Measurements from ENCODE around the gene MARS1.

DNA sequence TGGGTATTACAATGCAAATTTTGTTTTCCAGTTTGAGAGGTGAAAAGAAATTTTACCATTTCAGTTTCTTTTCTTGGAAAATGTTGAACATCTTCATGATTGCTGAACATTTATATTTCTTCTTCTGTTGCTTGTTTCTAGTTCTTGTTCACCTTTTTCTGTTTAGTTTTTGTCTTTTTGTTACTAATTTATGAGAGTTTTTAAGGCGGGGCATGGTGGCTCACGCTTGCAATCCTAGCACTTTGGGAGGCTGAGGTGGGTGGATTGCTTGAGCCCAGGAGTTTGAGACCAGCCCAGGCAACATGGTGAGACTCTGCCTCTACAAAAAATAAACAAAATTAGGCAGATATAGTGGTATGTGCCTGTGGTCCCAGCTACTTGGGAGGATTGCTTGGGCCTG is 72.6 kb downstream of the MARS1 start:
- no peak for TF ChIP-seq CTCF (IDR thresholded peaks at IDR 0.05)
- no peak for TF ChIP-seq POLR2A (IDR thresholded peaks at IDR 0.05)

All from uterus (tissue), 2 donors.